Epithelial cell of proximal tubule (primary cell): ENCODE measurements around the gene ANGPTL5. TPM values are rescaled to one million over a fixed set of nuclear protein-coding genes. Genes with fewer than 3 reads are reported as not detected.
A peak's percentile ranks its signal among the peaks of the same experiment; 100 is the strongest.

ENCODE experiments used
- DNase-seq: peaks from one replicate; pipeline ENCODE4 v3.0.0-alpha.2; 2011; ENCODE audit warnings: low read depth
- H3K4me3 ChIP-seq: 2 replicates; pipeline ENCODE4 v1.5.1; 2011; ENCODE audit warnings: low read depth, mild to moderate bottlenecking, low read length
- total RNA-seq: library from RNA; depleted of rRNA; stranded (reverse); fragments of >200 nt; gene quantifications from 2 replicates; pipeline ENCODE4 v1.2.3, GENCODE V29; 2015
- TF ChIP-seq, protein P1 (sequence below): conservative IDR thresholded peaks from 2 replicates; pipeline ENCODE4 v1.5.1; 2012; ENCODE audit warnings: low read depth, mild to moderate bottlenecking, low read length

ANGPTL5 gene
- total RNA-seq, 1 donor from 2014 or later, result not detected

DNA sequence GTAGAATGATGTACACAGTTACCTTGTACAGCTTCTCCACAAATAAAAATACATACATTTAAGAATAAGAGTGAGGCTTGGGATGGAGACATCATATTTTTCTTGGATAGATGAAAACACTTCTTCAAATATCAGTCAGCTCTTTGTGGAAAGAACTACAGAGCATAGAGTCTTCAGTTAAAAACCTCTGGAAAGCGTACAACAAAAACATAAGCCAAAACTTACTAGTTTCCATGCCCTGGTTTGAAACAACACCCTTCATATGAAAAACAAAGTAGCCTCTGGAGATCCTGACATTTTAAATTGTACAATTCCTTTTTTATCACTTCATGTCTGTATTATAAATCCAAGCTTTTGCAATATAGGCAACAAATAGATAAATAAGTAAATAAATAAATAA is 8.5 kb downstream of the ANGPTL5 start:
- TF ChIP-seq, protein P1, sequence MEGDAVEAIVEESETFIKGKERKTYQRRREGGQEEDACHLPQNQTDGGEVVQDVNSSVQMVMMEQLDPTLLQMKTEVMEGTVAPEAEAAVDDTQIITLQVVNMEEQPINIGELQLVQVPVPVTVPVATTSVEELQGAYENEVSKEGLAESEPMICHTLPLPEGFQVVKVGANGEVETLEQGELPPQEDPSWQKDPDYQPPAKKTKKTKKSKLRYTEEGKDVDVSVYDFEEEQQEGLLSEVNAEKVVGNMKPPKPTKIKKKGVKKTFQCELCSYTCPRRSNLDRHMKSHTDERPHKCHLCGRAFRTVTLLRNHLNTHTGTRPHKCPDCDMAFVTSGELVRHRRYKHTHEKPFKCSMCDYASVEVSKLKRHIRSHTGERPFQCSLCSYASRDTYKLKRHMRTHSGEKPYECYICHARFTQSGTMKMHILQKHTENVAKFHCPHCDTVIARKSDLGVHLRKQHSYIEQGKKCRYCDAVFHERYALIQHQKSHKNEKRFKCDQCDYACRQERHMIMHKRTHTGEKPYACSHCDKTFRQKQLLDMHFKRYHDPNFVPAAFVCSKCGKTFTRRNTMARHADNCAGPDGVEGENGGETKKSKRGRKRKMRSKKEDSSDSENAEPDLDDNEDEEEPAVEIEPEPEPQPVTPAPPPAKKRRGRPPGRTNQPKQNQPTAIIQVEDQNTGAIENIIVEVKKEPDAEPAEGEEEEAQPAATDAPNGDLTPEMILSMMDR, result no peak
- H3K4me3 ChIP-seq, result no peak overlapping the region
- DNase-seq, result no peak

DNA sequence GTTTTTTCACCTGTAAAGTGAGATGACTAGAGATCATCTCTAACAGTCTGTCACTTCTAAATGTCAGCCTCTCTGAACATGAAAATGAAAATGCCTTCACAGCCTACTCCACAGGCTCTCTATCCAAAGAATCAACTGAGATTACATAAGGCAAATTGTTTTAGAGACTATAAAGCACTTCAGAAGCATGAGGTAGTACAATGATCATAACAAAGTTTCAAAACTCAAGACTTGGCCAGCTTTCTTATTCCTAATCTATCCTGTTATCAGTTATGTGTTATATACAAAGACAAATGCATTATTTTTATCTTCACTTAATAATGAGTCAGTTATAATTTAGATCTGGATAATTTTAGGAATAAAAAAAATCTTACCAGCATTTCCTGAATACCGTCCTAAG is 21.8 kb downstream of the ANGPTL5 start:
- DNase-seq, result no peak
- TF ChIP-seq, protein P1, result no peak
- H3K4me3 ChIP-seq, result no peak overlapping the region

DNA sequence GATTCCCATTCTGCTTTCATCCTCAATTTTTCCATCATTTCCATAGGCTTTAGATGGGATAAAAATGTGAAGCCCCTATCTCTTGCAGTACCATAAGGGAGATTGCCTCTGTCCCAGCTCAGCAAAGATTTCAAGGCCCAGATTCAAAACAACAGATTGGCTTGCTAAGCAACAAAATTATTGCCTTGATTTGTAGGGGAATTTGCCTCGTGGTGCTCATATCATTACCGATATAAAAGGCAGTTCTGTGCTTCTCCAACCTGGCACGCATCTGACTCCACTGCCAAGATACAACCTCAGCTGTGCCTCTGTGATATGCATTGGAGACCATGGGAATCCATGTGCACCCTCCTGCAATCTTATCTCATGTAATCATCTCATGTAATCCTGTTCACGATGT is 26.6 kb downstream of the ANGPTL5 start:
- TF ChIP-seq, protein P1, result no peak
- no peak for DNase-seq
- H3K4me3 ChIP-seq, result no peak overlapping the region

DNA sequence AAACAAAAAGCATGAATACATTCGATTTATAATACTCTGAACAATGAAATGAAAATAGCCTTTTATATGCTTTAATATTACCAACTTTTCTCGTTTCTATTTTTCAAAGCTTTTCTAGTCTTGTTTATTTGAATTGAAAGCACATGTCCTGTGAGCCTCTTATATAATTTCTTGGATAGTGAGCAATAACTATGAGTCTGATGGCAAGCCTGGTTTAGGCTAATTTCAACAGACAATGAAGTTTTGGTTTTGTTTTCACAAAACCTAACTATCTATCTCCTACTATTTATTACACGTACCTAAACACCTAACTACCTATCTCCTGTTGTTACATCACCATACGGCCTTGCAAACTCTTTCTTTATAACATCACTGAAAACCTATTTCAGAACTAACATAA is 30.7 kb downstream of the ANGPTL5 start:
- TF ChIP-seq, protein P1, result no peak

DNA sequence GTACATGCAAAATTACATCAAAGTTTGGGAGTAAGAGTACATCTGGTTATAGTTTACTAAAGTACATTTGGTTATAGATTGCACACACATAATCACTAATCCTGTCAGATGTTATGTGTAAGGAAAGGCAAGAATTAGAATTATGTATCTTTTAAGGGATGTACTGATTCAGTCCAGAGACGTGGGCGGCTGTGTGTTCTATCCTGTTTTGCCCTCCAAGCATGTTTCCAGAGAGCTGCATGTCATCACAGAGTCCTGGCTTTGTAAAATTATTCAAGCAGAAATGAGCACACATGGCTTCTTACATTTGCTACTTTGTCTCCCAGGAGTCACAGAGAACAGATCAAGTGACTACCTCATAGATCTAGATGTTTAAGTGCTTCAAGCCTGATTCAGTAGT is 34.7 kb downstream of the ANGPTL5 start:
- TF ChIP-seq, protein P1, result no peak
- no peak overlapping the region for H3K4me3 ChIP-seq
- no peak for DNase-seq

More for the DNA sequence above, 30.7 kb downstream of the ANGPTL5 start:
- no peak for DNase-seq
- no peak overlapping the region for H3K4me3 ChIP-seq

DNA sequence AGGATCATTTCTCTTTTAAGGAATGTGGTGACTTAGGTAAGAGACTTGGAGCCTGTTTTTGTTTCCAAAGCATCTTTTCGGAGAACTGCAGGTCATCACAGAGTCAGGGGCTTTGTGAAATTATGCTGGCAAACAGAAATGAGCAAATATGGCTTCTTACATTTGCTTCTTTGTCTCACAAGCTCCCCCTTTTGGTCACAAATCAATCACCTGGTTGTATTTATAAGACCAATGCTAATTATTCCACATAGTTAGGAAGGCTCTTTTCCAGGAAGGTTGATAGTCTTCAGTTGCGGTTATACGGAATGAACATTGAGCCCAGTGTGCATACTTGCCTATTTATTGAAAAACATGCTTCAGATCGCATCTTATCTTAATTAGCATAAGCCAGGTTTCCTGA is 36.1 kb downstream of the ANGPTL5 start:
- H3K4me3 ChIP-seq, result no peak overlapping the region
- DNase-seq, result peak; percentile 52
- TF ChIP-seq, protein P1, result peak; percentile 62

DNA sequence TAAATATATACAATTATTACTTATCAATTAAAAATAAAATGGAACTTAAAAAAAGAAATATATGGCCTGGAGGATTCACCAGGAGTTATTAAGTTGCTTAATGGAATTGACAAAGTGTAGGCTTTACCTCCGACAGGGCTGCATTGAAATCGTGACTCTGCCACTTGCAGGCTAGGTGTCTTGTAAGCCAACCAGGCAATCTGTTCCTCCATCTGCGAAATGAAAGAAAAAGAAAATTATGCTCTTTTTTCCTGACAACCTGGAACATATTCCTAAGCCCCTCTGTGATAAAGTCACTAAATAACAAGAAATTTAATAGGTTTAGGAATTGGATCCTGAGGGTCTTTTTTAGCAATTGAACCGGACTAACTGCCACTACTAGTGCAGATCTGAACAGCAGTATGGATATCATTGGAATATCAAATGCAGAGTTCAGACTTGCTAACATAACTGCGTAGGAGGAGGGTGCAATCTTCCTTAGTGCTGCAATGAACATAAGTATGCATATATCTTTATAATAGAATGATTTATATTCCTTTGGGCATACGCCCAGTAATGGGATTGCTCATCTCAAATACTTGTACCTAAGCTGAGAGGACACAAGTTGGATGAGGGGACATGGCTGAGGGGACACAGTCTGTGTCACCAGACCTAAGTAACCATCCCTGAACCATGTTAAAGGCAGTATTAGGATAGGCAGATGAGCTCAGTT is 44.0 kb downstream of the ANGPTL5 start:
- H3K4me3 ChIP-seq, result no peak overlapping the region
- no peak for DNase-seq
- TF ChIP-seq, protein P1, result no peak
